Femur (tissue), 1 donor: ENCODE results near the gene S1PR4.

Source experiments
- DNase-seq: peaks from one replicate; pipeline ENCODE4 v3.0.0-alpha.2; 2017

The S1PR4 gene, protein sequence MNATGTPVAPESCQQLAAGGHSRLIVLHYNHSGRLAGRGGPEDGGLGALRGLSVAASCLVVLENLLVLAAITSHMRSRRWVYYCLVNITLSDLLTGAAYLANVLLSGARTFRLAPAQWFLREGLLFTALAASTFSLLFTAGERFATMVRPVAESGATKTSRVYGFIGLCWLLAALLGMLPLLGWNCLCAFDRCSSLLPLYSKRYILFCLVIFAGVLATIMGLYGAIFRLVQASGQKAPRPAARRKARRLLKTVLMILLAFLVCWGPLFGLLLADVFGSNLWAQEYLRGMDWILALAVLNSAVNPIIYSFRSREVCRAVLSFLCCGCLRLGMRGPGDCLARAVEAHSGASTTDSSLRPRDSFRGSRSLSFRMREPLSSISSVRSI

GRCh38 chr19:3178377-3178972 lies at the start of gene S1PR4:
Gene S1PR4, plus strand, starts transcription at chr19:3178769. Its CDS starts 24 bp downstream, at chr19:3178793.
- no peak for DNase-seq

DNA sequence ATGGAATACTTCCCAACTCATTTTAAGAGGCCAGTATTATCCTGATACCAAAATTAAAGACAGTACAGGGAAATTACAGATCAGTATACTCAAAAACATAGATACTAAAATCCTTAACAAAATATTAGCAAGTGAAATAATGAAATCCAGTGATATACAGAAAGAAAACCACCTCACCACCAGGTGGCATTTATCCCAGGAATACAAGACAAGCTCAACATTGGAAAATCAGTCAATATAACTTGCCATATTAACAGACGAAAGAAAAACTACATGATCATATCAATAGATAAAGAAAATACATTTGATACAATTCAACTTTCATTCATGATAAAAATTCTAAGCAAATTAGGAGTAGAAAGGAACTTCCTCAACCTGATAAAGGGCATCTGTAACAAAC lies 49.5 kb upstream of the S1PR4 start:
- no peak for DNase-seq

DNA sequence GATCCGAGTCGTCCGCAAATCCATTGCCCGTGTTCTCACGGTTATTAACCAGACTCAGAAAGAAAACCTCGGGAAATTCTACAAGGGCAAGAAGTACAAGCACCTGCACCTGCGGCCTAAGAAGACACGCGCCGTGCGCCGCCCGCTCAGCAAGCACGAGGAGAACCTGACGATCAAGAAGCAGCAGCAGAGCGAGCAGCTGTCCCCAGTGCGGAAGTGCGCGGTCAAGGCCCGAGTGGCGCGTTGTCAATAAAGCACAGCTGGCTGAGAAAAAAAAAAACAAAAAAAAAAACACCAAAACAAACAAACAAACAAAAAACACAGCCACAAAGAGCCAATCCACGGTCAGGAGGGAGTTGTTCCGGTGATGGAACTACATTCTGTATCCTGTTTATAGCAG lies 47.4 kb upstream of the S1PR4 start:
- no peak for DNase-seq

DNA sequence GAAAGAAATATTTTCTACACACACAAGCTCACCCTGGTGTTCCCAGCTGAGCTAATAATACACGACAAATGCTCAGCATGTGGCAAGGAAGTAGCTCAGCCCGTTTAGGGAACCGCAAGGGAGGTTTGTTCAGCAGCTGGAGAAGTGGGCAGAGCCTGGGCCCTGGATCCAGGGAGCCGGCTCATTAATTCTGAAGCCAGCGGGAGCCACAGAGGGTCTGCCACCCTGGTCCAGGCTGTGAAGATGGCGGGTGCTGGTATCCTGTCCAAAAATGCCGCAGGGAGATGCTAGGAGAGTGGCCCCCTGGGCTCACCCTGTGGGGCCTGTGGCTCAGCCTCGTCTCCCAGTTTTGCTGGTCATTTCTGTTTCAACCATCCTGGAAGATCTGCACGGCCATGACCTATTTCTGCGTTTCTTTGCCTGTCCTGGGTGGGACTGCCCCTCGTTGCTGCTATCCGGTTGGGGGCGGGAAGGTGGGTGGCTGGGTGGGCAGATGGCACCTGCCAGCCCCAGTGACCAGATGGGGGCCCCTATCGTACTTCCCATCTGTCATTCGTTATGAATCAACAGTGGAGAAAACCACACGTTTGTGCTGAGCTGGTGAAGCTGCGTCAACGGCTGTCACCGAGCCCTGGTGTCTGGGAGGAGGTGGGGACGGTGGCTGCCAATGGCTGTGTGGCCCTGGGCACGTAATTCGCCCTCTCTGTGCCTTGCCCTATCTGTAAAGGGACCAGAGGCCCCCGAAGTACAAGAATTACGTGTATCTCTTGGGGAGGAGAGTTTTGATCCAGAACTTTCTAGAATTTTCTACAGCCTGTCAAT lies 45.4 kb upstream of the S1PR4 start:
- peak; percentile 62 for DNase-seq

DNA sequence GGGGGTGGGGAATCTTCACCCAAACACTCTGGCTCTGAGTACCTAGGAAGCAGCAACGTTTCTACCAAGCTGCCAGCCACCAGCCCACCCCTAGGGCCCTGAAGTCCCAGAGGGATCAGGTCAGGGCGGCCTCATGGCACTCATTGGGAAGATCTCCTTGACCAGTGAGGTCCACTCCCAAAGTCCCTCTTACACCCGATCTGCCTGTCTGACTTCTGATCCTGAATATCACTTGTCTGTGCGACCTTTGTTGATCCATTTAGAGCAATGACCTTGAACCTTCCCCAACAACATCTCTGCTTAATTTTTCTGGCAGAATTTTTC lies 44.8 kb upstream of the S1PR4 start:
- no peak for DNase-seq

- DNase-seq, result no peak
These were observed 42.4 kb upstream of the S1PR4 start, which contains the start of gene GNA15 for GRCh38 chr19:3135961-3136683. Gene GNA15, plus strand, starts transcription at chr19:3136033. Its CDS starts 418 bp downstream, at chr19:3136451.

DNA sequence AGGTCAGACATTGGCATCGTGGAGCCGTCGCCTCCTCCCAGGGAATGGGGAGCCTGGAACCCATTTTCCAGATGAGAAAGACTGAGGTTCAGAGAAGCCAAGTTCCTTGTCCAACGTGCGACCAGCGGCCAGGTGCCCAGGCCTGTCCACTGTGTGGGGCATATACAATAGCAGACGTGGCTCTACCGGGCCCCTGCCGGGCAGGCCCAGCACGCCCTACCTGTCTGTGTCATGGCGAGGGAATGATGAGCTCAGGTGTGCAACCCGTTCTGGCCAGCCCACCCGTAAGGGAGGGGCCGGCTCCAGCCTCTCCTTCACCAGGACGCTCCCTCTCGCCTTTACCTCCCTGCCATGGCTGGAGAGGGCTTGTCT lies 41.9 kb upstream of the S1PR4 start:
- no peak for DNase-seq

DNA sequence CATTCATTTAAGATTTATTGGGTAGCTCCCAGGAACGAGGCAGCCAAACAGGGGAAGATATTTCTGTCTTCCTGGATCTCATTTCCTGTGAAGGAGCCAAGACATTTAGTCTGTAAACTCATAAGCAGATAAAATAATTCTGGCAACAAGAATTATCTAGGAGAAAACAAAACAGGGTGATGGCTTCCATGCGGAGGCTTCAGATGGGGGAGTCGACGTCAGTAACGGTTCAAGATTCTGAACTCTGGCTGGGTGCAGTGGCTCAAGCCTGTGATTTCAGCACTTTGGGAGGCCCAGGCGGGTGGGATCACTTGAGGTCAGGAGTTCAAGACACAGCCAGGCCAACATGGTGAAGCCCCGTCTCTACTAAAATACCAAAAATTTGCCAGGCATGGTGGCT lies 41.5 kb upstream of the S1PR4 start:
- DNase-seq, result no peak

DNA sequence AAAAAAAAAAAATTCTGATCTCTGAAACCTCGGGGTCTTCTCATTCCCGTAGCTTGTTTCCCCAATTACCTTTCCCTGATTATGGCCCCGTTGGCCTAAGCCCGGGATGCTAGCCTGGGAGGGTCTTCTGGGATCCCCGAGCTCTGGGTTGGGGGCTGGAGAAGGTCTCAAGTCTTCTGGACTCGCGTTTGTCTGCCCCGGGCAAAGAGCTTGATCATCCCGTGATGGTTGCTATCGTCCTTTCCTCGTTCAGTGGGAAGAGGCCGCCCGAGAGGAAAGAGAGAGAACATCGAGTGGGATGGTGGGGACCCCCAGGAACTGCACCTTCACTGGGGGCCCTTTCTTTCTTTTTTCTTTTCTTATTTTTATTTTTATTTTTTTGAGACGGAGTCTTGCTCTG lies 40.3 kb upstream of the S1PR4 start:
- DNase-seq, result no peak

DNA sequence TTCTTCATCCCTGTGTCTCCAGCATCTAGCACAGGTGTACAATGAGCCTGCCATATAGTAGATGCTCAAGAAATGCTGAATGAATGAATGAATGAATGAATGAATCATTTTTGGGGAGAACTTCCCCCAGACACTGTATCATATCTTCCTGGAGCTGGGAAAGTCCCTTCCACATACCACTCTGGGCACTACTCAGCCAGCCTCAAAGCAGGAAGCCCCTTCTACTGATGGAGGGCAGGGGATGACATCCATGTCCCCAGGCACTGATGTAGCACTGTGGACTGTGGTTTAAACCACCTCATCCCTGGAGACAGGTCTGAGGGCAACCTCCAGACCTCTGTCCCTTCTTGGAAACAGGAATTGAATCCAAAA lies 37.9 kb upstream of the S1PR4 start:
- no peak for DNase-seq

- no peak for DNase-seq
These were observed 36.3 kb upstream of the S1PR4 start for GRCh38 chr19:3142292-3142670.

DNA sequence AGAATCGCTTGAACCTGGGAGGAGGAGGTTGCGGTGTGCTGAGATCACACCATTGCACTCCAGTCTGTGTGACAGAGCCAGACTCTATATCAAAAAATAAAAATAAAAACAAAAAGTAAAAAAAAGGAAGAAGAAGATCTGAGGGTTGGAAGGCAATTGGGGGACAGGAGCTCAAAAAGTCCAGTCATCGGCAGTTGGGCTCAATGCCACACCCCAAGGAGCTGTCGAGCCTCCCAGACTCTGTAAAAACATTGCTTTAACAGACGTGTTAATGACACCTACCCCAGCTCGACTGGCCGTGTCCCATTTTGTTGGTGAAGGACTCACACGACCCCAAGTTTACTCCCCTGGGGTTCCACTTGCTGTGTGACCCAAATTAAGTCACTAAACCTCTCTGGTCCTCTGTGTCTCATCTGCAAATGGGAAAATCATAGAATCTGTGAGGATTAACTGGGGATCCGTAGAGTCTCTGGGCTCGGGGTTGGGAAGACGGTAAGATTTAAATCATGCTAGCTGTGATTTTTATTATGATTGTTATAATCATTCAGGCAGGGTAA lies 35.7 kb upstream of the S1PR4 start:
- no peak for DNase-seq

DNA sequence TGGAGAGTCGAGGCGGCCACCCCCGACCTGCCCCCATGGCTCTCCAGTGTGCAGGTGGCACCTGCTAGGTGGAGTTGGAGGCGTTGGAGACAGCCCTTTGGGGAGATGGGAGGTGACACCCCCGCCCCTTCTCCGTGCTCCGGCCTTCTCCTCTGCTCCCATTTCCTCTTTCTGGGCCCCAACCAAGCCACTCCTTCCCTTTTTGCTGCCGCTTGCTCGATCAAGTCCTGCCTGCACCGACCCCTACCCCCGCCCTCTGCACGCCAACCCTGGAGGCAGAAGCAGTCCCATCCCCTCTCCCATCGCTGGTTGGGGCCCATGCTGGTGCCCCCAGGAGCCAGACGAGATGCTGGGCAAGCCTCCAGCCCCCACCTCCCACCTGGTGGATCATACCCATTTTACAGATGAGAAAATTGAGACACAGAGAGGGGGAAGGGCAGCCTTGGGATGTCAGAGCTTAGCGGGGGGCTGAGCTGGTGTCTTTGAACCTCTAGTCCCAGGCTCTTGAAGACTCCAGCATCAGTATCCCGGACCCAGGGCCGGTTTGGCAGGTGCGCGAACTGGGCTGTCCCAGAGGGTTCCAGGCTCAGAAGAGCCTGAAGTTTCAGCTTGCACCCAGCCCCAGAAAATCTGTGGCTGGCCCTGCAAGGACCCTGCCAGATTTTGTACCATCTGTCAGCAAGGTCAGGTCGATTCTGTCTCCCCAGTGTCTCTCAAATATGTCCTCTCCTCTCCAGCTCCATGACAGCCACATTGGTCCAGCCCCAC lies 32.5 kb upstream of the S1PR4 start:
- DNase-seq, result no peak

GRCh38 chr19:3146677-3147100 lies 31.9 kb upstream of the S1PR4 start:
- DNase-seq, result no peak

- no peak for DNase-seq
These were observed 30.1 kb upstream of the S1PR4 start for GRCh38 chr19:3148503-3148902.

DNA sequence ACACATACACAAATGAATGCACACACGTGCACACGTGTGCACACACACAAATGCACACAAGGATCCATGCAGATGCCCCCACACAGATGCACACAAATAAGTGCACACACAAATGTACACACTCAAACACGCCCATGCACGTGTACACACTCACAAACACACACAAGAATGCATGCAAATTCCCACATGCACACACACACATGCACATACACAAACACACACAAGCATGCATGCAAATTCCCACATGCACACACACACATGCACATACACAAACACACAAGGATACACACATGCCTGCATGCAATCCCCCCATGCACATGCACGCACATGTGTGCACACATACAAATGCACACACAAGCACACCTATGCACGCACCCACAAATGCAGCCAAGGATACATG lies 29.5 kb upstream of the S1PR4 start:
- no peak for DNase-seq

DNA sequence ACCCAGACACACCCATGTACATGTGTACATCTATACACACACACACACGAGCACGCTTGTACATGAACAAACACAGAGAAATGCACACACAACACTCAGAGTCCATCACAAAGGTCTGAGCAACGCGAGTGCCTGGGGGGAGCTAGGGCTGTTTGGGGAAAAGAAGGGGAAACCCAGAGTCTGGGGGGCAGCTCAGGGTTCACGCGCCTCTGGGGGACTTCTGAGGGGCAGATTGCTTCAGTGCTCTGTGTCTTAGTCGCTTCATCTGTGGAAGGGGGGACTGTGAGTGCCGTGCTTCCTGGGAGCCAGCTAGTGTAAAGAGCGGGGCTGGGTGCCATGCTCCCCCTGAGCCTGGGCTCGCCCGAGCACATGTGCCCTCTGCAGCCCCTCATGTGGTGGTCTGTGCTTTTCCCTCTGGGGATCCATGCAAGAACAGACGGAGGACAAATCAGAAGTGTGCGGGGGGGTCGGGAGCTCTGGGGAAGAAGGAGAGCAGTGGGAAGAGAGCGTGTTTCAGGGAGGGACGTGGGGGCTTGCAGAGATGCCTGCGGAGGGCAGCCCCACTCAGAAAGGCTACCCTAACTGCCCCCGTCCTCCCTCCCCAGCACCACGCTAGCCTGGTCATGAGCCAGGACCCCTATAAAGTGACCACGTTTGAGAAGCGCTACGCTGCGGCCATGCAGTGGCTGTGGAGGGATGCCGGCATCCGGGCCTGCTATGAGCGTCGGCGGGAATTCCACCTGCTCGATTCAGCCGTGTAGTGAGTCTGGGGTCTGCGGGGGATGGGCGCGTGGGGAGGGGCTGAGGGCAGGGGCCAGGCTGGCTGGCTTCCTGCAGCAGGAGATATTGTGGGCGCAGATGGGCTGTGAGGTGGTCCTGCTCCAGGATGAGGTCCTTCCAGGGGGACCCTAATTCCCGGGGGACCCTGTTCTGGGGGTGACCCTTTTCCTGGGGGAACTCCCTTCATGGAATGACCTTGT lies 28.8 kb upstream of the S1PR4 start:
- DNase-seq, result no peak

DNA sequence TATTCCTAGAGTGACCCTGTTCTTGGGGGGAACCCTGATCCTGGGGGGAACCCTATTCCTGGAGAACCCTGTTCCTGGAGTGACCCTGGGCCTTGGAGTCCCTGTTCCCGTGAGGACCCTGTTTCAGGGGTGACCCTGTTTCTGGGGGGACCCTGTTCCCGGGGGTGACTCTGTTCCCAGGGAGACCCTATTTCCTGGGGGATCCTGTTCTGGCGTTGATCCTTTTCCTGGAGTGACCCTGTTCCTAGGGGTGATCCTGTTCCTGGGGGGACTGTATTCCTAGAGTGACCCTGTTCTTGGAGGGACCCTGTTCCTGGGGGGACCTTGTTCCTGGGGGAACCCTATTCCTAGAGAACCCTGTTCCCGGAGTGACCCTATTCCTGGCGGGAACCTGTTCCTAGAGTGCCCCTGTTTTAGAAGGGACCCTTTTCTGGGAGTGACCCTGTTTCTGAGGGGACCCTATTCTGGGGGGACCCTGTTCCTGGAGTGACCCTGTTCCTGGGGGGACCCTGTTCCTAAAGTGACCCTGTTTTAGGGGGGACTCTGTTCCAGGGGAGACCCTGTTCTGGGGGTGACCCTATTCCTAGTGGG lies 27.7 kb upstream of the S1PR4 start:
- DNase-seq, result no peak

GRCh38 chr19:3151563-3152418 lies 26.8 kb upstream of the S1PR4 start:
- no peak for DNase-seq

GRCh38 chr19:3152419-3152780 lies 26.2 kb upstream of the S1PR4 start:
- no peak for DNase-seq
